Measurements from ENCODE around the gene DUSP3. TPM values are rescaled to one million over a fixed set of nuclear protein-coding genes. Genes with fewer than 3 reads are reported as not detected.

Gene DUSP3
- total RNA-seq, 2 experiments from 2014 or later = 10.6 to 12.6 TPM

DNA sequence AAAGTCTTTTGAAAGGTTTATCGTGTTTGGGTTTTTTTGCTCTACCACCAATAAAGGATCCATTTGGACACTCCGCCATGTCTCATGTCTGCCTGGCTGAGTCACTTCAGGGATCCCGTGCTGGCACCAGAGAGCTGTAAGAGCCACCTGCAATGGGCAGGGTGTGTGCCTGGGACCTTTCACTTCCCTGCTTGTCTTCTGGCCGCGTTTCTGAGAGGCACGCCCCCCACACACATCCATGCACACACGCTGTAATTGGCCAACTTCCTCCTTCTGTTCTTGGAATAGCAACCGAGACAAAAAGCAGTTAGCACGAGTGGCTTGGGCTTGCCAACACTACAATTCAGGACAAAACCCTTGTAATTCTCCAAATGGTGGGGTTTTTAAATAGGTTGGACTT, 10.4 kb downstream of the DUSP3 start:
- peaks cover 14% of the 10 kb centered on the region for H3K36me3 ChIP-seq (ENCODE audit: insufficient read depth, low read length)
- no peak overlapping the region for H3K27ac ChIP-seq (ENCODE audit: low read depth in 1 of 2, low read length in 2 of 2)
- H3K27me3 ChIP-seq (ENCODE audit: control insufficient read depth in 1 of 2, insufficient read depth in 2 of 2, low read length in 2 of 2) = no peaks in the 10 kb centered on the region
- Mint-ChIP-seq H3K36me3 (ENCODE audit: low read depth) (peaks cover 37% of the 10 kb centered on the region), H3K9me3 (no peaks in the 10 kb centered on the region), H3K27me3 (no peaks in the 10 kb centered on the region), H3K27ac (no peak overlapping the region), H3K4me1 (ENCODE audit: low read depth) (no peaks in the 10 kb centered on the region), H3K4me3 (no peak overlapping the region)
- CTCF ChIA-PET = no interaction called here
- POLR2A ChIA-PET = no interaction called here
- H3K4me3 ChIP-seq (ENCODE audit: low read length) = no peak overlapping the region
- DNase-seq = peak in 3 of 14 experiments; percentile 17 to 61 (median 60)
- no peak for ATAC-seq (ENCODE audit: poor library complexity)
- no peaks in the 10 kb centered on the region for H3K4me1 ChIP-seq (ENCODE audit: insufficient read depth, low read length)
- TF ChIP-seq, protein P1, sequence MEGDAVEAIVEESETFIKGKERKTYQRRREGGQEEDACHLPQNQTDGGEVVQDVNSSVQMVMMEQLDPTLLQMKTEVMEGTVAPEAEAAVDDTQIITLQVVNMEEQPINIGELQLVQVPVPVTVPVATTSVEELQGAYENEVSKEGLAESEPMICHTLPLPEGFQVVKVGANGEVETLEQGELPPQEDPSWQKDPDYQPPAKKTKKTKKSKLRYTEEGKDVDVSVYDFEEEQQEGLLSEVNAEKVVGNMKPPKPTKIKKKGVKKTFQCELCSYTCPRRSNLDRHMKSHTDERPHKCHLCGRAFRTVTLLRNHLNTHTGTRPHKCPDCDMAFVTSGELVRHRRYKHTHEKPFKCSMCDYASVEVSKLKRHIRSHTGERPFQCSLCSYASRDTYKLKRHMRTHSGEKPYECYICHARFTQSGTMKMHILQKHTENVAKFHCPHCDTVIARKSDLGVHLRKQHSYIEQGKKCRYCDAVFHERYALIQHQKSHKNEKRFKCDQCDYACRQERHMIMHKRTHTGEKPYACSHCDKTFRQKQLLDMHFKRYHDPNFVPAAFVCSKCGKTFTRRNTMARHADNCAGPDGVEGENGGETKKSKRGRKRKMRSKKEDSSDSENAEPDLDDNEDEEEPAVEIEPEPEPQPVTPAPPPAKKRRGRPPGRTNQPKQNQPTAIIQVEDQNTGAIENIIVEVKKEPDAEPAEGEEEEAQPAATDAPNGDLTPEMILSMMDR (IDR thresholded peaks at IDR 0.05) = no peak
- no peaks in the 10 kb centered on the region for H3K9me3 ChIP-seq (ENCODE audit: control insufficient read depth in 1 of 2, insufficient read depth in 1 of 2, low read length in 2 of 2)
- intact Hi-C loops (cut with DNase I, micrococcal nuclease) = no loop called here

DNA sequence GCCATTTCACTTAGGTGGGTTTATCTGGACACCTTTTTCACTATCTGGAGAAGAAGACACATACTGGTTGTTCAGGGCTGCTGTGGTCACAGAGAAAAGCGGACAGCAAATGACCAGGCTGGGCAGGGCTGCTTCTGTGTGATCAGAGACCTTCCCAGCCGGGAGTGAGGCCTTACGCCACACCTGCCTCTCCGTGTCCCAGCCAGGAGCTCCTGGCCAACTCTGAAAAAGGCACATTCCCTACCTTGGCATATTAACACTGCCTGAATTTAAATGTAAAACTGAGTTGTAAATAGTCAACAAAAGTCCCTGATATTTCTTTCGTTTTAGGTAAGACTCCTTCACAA, 11.1 kb downstream of the DUSP3 start:
- no peaks in the 10 kb centered on the region for H3K9me3 Mint-ChIP-seq
- H3K27me3 Mint-ChIP-seq = no peaks in the 10 kb centered on the region
- CTCF ChIA-PET = interaction anchor here (1.0 to 2.3 kb wide), 3 partner anchors 12 to 75 kb away, joined by 3 to 5 read pairs (median 5); no protein-coding TSS in a partner anchor
- no peak overlapping the region for H3K4me3 ChIP-seq (ENCODE audit: low read length)
- POLR2A ChIA-PET = no interaction called here
- no peak overlapping the region for H3K27ac ChIP-seq (ENCODE audit: low read depth in 1 of 2, low read length in 2 of 2)
- no peaks in the 10 kb centered on the region for H3K4me1 ChIP-seq (ENCODE audit: insufficient read depth, low read length)
- no peaks in the 10 kb centered on the region for H3K9me3 ChIP-seq (ENCODE audit: control insufficient read depth in 1 of 2, insufficient read depth in 1 of 2, low read length in 2 of 2)
- TF ChIP-seq, protein P1 (IDR thresholded peaks at IDR 0.05) = no peak
- ATAC-seq (ENCODE audit: poor library complexity) (no peak), DNase-seq (no peak)
- H3K36me3 Mint-ChIP-seq (ENCODE audit: low read depth) = peaks cover 30% of the 10 kb centered on the region
- no peaks in the 10 kb centered on the region for H3K27me3 ChIP-seq (ENCODE audit: control insufficient read depth in 1 of 2, insufficient read depth in 2 of 2, low read length in 2 of 2)
- peaks cover 11% of the 10 kb centered on the region for H3K36me3 ChIP-seq (ENCODE audit: insufficient read depth, low read length)
- no peaks in the 10 kb centered on the region for H3K4me1 Mint-ChIP-seq (ENCODE audit: low read depth)
- no peak overlapping the region for H3K27ac Mint-ChIP-seq
- H3K4me3 Mint-ChIP-seq = no peak overlapping the region
- intact Hi-C loops (cut with DNase I, micrococcal nuclease) = no loop called here

DNA sequence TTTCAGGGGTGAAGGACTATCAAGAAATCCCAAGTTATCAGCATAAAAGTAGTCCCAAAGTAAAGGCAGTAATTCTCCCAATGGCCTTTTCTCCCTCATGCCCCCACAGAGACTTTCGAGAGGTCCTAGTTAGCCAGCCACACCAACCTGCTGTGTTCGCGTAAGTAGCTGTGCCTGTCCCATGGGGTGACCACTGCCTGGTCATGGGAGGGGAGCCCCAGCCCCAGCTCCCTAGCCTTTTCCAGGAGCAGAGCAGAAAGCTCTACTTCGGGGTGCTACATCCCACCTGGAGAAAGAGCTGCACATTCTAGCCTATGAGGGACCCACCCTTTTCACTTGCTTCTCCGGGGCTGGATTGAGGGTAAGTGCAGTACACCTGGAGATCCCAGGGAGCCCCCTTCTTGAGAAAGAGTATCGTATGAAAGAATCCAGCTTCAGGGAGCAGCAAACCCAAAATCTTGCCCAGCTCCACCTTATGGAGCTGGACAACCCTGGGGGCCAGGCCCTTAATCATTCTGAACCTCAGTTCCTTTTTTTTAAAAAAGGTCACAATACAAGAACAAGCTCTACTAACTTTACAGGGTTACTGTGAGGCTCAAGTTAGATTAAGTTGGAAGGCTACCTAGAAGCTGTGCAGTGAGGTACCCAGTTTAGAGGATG, 11.6 kb downstream of the DUSP3 start:
- Mint-ChIP-seq H3K36me3 (ENCODE audit: low read depth) (peaks cover 25% of the 10 kb centered on the region), H3K4me1 (ENCODE audit: low read depth) (no peaks in the 10 kb centered on the region), H3K27me3 (no peaks in the 10 kb centered on the region), H3K27ac (no peak overlapping the region), H3K9me3 (no peaks in the 10 kb centered on the region), H3K4me3 (no peak overlapping the region)
- no peak for DNase-seq
- intact Hi-C loops (cut with DNase I, micrococcal nuclease) = no loop called here
- POLR2A ChIA-PET = no interaction called here
- Histone ChIP-seq H3K4me1 (ENCODE audit: insufficient read depth, low read length) (no peaks in the 10 kb centered on the region), H3K27me3 (ENCODE audit: control insufficient read depth in 1 of 2, insufficient read depth in 2 of 2, low read length in 2 of 2) (no peaks in the 10 kb centered on the region), H3K4me3 (ENCODE audit: low read length) (no peak overlapping the region), H3K9me3 (ENCODE audit: control insufficient read depth in 1 of 2, insufficient read depth in 1 of 2, low read length in 2 of 2) (no peaks in the 10 kb centered on the region), H3K36me3 (ENCODE audit: insufficient read depth, low read length) (peaks cover 6% of the 10 kb centered on the region), H3K27ac (ENCODE audit: low read depth in 1 of 2, low read length in 2 of 2) (no peak overlapping the region)
- TF ChIP-seq, protein P1 (IDR thresholded peaks at IDR 0.05) = no peak
- ATAC-seq (ENCODE audit: poor library complexity) = no peak
- CTCF ChIA-PET = interaction anchor here (1.0 to 2.3 kb wide), 7 partner anchors 11 to 93 kb away, joined by 3 to 7 read pairs (median 3); partner anchors contain the start of genes CFAP97D1 and DUSP3

Measured in CD4-positive, alpha-beta T cell (primary cell).